GM12878 (cell line): ENCODE data around the gene NGFR. TPM values are rescaled to one million over a fixed set of nuclear protein-coding genes. Genes with fewer than 3 reads are reported as not detected.

Source experiments
- ATAC-seq: fragments of 200-7000 bp; cut with Tn5 transposase; 3 replicates; pipeline ENCODE4 v1.9.1; 2020; ENCODE audit warnings: mild to moderate bottlenecking, moderate library complexity
- BruUV-seq: library from RNA; stranded (reverse); fragments of 400-500 nt; replicated peaks from 2 replicates; lab custom pipeline; 2021; lab: Mats Ljungman, UMichigan
- CTCF ChIA-PET: fragments of 300-600 bp; sonication (Branson Sonifier 250); formaldehyde crosslinking; extraction: SDS; loops from one replicate; lab custom pipeline; 2021; ENCODE audit warnings: inconsistent platforms; lab: Yijun Ruan, JAX
- POLR2A ChIA-PET: fragments of 350-600 bp; formaldehyde crosslinking; extraction: SDS; loops from one replicate; lab custom pipeline; 2021; ENCODE audit warnings: inconsistent platforms; lab: Charles Lee
- RAD21 ChIA-PET: fragments of 300-600 bp; sonication (Branson Sonifier 250); formaldehyde crosslinking; loops from one replicate; lab custom pipeline; 2023; ENCODE audit warnings: antibody characterized with exemption; ENCODE audit not compliant: unreplicated experiment; lab: Charles Lee
- SMC1A ChIA-PET: fragments of 300-600 bp; sonication (Branson Sonifier 250); formaldehyde crosslinking; loops from one replicate; lab custom pipeline; 2023; ENCODE audit not compliant: unreplicated experiment, uncharacterized antibody; lab: Charles Lee
- DNase-seq: peaks from one replicate; pipeline ENCODE4 v3.0.0-alpha.2; 2011; ENCODE audit warnings: low read depth, low spot score
- FAIRE-seq: peaks from 3 replicates; lab custom pipeline; 2011; peaks lifted over from hg19 to GRCh38; lab: Jason Lieb, UNC
- H2AFZ ChIP-seq: 2 replicates; pipeline ENCODE4 v1.6.0; 2011; ENCODE audit warnings: low read depth, low read length, control low read depth; ENCODE audit not compliant: control insufficient read depth
- H3K27ac ChIP-seq: 2 replicates; pipeline ENCODE4 v1.5.1; 2011; ENCODE audit warnings: control low read depth; ENCODE audit not compliant: control insufficient read depth, insufficient read depth
- H3K27me3 ChIP-seq, 2 experiments: replicated peaks in 1 of 2; 2 replicates each; pipeline versions ENCODE4 v1.6.0 to v1.6.1; 2011; ENCODE audit warnings: low read length in 1 of 2; ENCODE audit not compliant: control insufficient read depth in 2 of 2, insufficient read depth in 2 of 2
- H3K36me3 ChIP-seq, 2 experiments: 2 replicates each; pipeline ENCODE4 v1.5.1; 2011; ENCODE audit warnings: low read length in 1 of 2; ENCODE audit not compliant: control insufficient read depth in 2 of 2, insufficient read depth in 2 of 2
- H3K4me1 ChIP-seq: 2 replicates; pipeline ENCODE4 v1.6.1; 2011; ENCODE audit warnings: mild to moderate bottlenecking, low read length, moderate library complexity, mixed read lengths; ENCODE audit not compliant: control insufficient read depth, insufficient read depth
- H3K4me2 ChIP-seq: 2 replicates; pipeline ENCODE4 v1.6.0; 2011; ENCODE audit warnings: control low read depth; ENCODE audit not compliant: control insufficient read depth, insufficient read depth
- H3K4me3 ChIP-seq: fragments of 200-600 bp; sonication (generic); 2 replicates; pipeline ENCODE4 v1.5.1; 2016
- H3K79me2 ChIP-seq: 2 replicates; pipeline ENCODE4 v1.6.0; 2011; ENCODE audit warnings: low read length; ENCODE audit not compliant: control insufficient read depth, insufficient read depth
- H3K9ac ChIP-seq: 2 replicates; pipeline ENCODE4 v1.8.0; 2011; ENCODE audit warnings: low read length, control low read depth, mixed read lengths; ENCODE audit not compliant: control insufficient read depth, insufficient read depth
- H3K9me3 ChIP-seq: replicated peaks from 3 replicates; pipeline ENCODE4 v1.5.1; 2011; ENCODE audit warnings: mild to moderate bottlenecking, low read length; ENCODE audit not compliant: control insufficient read depth, insufficient read depth
- H4K20me1 ChIP-seq: 2 replicates; pipeline ENCODE4 v1.6.0; 2011; ENCODE audit not compliant: control insufficient read depth, insufficient read depth
- CBFB ChIP-seq: IDR thresholded peaks from 2 replicates; pipeline ENCODE4 v1.6.1; 2016; ENCODE audit warnings: antibody characterized with exemption, low read depth
- E2F4 ChIP-seq: IDR thresholded peaks from 2 replicates; pipeline ENCODE4 v1.6.1; 2012; ENCODE audit warnings: low read depth, low read length, improper control_type of control experiment
- HDAC2 ChIP-seq: fragments of 200-600 bp; sonication (generic); IDR thresholded peaks from 2 replicates; pipeline ENCODE4 v1.6.1; 2017
- JUND ChIP-seq: IDR thresholded peaks from 2 replicates; pipeline ENCODE4 v1.6.1; 2012; ENCODE audit warnings: low read depth, mild to moderate bottlenecking, low read length, improper control_type of control experiment, moderate library complexity
- MTA3 ChIP-seq: IDR thresholded peaks from 2 replicates; pipeline ENCODE4 v1.6.1; 2012; ENCODE audit warnings: low read length, inconsistent platforms, borderline replicate concordance
- MYC ChIP-seq: IDR thresholded peaks from 2 replicates; pipeline ENCODE4 v1.6.1; 2011; ENCODE audit warnings: mild to moderate bottlenecking, low read length, moderate library complexity, inconsistent platforms; ENCODE audit not compliant: insufficient read depth, insufficient replicate concordance, insufficient read length, severe bottlenecking
- NR2F1 ChIP-seq: fragments of 450-650 bp; conservative IDR thresholded peaks from 2 replicates; pipeline ENCODE4 v1.6.1; 2017; ENCODE audit warnings: mild to moderate bottlenecking
- POLR2AphosphoS2 ChIP-seq: IDR thresholded peaks from 2 replicates; pipeline ENCODE4 v1.6.1; 2011; ENCODE audit warnings: low read depth, mild to moderate bottlenecking, low read length, improper control_type of control experiment, moderate library complexity
- RUNX3 ChIP-seq: IDR thresholded peaks from 2 replicates; pipeline ENCODE4 v1.6.1; 2012; ENCODE audit warnings: low read length, inconsistent platforms
- ZBTB11 ChIP-seq: fragments of 450-650 bp; formaldehyde crosslinking; IDR thresholded peaks from 2 replicates; pipeline ENCODE4 v1.5.0; 2022; ENCODE audit warnings: mild to moderate bottlenecking, missing genetic modification characterization
- WGBS: methylation state at CpG from one replicate; pipeline ENCODE4 v1.1.6; 2016; ENCODE audit warnings: low lambda C conversion rate; ENCODE audit not compliant: insufficient replicate concordance, insufficient coverage; ENCODE audit errors: missing lambda C conversion rate; 5-methylcytosine and 5-hydroxymethylcytosine counted together
- in situ Hi-C: fragments of 300-500 bp; cut with MboI; formaldehyde crosslinking; loops from 9 replicates; pipeline ENCODE4 v1.14.3; 2018; ENCODE audit warnings: mixed read lengths
- intact Hi-C: fragments of 100-400 bp; cut with micrococcal nuclease; formaldehyde crosslinking; loops from one replicate; pipeline ENCODE4 v1.14.2; 2022; ENCODE audit not compliant: unreplicated experiment
- polyA plus RNA-seq, 11 experiments: library from polyadenylated mRNA; depleted of rRNA in 4 of 11; unstranded in 6 of 11; stranded (reverse) in 5 of 11; fragments of >200 nt; fragmentation: Nextera tagmentation in 4 of 11; fragmentation: Illumina TruSeq in 1 of 11; extraction: Ambion mirVana in 4 of 11; extraction: Trizol in 1 of 11; gene quantifications; 1 replicate in 1 of 11; 2 replicates in 10 of 11; pipeline versions ENCODE4 v1.2.1 to v1.2.3, GENCODE V29; 2011 to 2016; ENCODE audit warnings: inconsistent platforms in 2 of 11, missing spikeins in 2 of 11, low read depth in 1 of 11
- total RNA-seq, 4 experiments: library from RNA; depleted of rRNA in 3 of 4; stranded (reverse); fragments of >200 nt in 3 of 4; fragmentation: Illumina TruSeq in 1 of 4; extraction: Trizol in 1 of 4; gene quantifications; 2 replicates each; pipeline versions ENCODE4 v1.2.1 to v1.2.3, GENCODE V29; 2013 to 2021
- TF ChIP-seq, protein P1 (sequence below): fragments of 150-350 bp; IDR thresholded peaks from 2 replicates; pipeline ENCODE4 v1.6.1; 2014; ENCODE audit warnings: mild to moderate bottlenecking, low read depth, low read length
- TF ChIP-seq, protein P2 (sequence below): IDR thresholded peaks from 2 replicates; pipeline ENCODE4 v1.6.1; 2011; ENCODE audit warnings: mild to moderate bottlenecking, low read depth, low read length, moderate library complexity; ENCODE audit not compliant: insufficient replicate concordance

NGFR gene
- total and polyA plus RNA-seq, 10 of the 15 experiments (the other 5 are each of a cell fraction or from before 2014, with no cell fraction given) = 0.05 to 0.28 (median 0.08) TPM; not detected in 1

DNA sequence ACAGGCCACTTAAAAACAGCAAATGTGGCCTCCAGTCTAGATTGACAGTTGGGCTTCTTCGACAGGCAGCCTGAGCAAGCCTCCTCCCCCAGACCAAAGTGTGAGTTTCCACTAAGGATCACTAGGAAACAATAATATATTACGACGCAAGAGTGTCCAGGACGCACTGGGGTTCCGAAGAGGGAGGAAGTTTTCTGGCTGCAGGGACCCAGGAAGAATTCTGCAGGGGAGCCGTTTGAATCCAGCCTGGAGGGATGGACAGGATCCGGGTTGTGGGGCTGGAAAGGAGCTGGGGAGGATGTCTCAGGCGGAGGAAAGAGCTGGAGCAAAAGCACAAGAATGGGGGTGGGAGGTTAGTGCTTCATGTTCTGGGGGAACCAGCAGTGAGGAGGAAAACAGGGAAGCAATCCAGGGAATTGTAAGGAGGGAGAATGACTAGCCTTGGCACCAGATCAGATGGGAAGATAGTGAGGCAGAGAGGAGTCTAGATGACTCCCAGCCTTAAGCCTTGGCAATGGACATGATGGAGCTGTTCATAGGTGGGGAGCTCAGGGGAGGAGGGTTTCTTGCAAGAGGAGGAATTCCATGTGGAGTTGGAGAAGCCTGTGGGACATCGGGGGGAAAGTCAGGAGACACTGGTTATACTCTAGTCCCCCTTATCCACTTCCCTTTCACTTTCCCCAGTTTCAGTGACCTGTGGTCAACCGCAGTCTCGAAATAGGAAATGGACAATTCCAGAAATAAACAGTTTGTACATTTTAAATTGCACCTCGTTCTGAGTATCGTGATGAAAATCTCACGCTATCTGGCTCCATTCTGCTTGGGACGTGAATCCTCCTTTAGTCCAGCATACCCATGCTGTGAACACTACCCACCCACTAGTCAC lies 26.6 kb downstream of the NGFR start:
- Histone ChIP-seq H3K4me2 (no peak overlapping the region), H2AFZ (no peak overlapping the region), H3K27me3 (no peaks in the 10 kb centered on the region), H3K4me3 (no peak overlapping the region), H3K79me2 (no peaks in the 10 kb centered on the region), H3K27ac (no peak overlapping the region), H3K4me1 (peaks cover 2% of the 10 kb centered on the region), H4K20me1 (no peaks in the 10 kb centered on the region; the same call in 1 of the 2 replicates), H3K9ac (no peak overlapping the region), H3K9me3 (no peaks in the 10 kb centered on the region), H3K36me3 (no peaks in the 10 kb centered on the region)
- FAIRE-seq (no peak), ATAC-seq (no peak), DNase-seq (no peak)
- 48% methylated on average over 15 of the region's 15 CpGs for WGBS
- in situ Hi-C loops = no loop called here
- TF ChIP-seq HDAC2 (no peak), MTA3 (no peak), E2F4 (no peak), CBFB (no peak), MYC (no peak), NR2F1 (no peak), ZBTB11 (no peak), POLR2AphosphoS2 (no peak), RUNX3 (no peak), JUND (no peak)
- TF ChIP-seq, protein P1, sequence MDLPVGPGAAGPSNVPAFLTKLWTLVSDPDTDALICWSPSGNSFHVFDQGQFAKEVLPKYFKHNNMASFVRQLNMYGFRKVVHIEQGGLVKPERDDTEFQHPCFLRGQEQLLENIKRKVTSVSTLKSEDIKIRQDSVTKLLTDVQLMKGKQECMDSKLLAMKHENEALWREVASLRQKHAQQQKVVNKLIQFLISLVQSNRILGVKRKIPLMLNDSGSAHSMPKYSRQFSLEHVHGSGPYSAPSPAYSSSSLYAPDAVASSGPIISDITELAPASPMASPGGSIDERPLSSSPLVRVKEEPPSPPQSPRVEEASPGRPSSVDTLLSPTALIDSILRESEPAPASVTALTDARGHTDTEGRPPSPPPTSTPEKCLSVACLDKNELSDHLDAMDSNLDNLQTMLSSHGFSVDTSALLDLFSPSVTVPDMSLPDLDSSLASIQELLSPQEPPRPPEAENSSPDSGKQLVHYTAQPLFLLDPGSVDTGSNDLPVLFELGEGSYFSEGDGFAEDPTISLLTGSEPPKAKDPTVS = no peak
- TF ChIP-seq, protein P2, sequence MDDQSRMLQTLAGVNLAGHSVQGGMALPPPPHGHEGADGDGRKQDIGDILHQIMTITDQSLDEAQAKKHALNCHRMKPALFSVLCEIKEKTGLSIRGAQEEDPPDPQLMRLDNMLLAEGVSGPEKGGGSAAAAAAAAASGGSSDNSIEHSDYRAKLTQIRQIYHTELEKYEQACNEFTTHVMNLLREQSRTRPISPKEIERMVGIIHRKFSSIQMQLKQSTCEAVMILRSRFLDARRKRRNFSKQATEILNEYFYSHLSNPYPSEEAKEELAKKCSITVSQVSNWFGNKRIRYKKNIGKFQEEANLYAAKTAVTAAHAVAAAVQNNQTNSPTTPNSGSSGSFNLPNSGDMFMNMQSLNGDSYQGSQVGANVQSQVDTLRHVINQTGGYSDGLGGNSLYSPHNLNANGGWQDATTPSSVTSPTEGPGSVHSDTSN = no peak
- CTCF ChIA-PET = interaction anchor here (1.5 kb wide), 1 partner anchor 36 kb away, joined by 9 read pairs; no protein-coding TSS in a partner anchor
- SMC1A ChIA-PET = no interaction called here
- intact Hi-C loops = no loop called here
- POLR2A ChIA-PET = no interaction called here
- RAD21 ChIA-PET = no interaction called here
- BruUV-seq = no TSS peak
